ENCODE measurements around the gene PDE6H.

DNA sequence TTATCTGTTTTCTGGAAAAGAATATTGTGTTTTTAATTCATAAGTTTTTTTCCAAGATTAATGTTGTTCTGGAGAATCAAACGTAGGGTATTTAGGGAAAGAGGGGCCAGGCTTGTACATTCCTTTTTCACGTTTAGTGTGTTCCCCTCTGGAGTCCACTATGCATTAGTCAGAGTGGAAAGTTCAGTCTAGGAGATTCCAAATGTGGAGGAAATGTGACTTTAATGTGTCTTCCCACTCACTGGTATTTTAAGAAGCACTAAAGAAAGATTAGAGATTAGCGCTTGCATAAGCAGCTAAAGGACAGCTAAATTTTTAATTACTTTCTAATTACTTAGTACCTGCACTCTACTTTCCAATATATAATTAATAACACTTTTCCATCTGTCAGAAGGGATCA, 4.4 kb upstream of the PDE6H start:
- no peak for TF ChIP-seq CTCF (conservative IDR thresholded peaks at IDR 0.05 in 1 of 2, IDR thresholded peaks at IDR 0.05 in 1 of 2; ENCODE audit: extremely low read depth in 1 of 2, insufficient read depth in 1 of 2, low read depth in 1 of 2, low read length in 2 of 2)
- no peak for TF ChIP-seq EZH2 (IDR thresholded peaks at IDR 0.05; ENCODE audit: borderline replicate concordance, low read length)
